ENCODE results near the gene ZNF823. TPM values are rescaled to one million over a fixed set of nuclear protein-coding genes. Genes with fewer than 3 reads are reported as not detected.

ZNF823 gene
- total RNA-seq, 1 donor from 2014 or later, result 3.3 TPM

- DNase-seq, result no peak
- no peaks in the 10 kb centered on the region for H3K27me3 ChIP-seq (ENCODE audit: low read depth)
- H3K4me3 ChIP-seq, result no peak overlapping the region
- peaks cover 40% of the 10 kb centered on the region for H3K9me3 ChIP-seq (replicated peaks)
- intact Hi-C loops (cut with micrococcal nuclease), result no loop called here
- H3K27ac ChIP-seq (replicated peaks), result no peak overlapping the region
- TF ChIP-seq, protein P1, sequence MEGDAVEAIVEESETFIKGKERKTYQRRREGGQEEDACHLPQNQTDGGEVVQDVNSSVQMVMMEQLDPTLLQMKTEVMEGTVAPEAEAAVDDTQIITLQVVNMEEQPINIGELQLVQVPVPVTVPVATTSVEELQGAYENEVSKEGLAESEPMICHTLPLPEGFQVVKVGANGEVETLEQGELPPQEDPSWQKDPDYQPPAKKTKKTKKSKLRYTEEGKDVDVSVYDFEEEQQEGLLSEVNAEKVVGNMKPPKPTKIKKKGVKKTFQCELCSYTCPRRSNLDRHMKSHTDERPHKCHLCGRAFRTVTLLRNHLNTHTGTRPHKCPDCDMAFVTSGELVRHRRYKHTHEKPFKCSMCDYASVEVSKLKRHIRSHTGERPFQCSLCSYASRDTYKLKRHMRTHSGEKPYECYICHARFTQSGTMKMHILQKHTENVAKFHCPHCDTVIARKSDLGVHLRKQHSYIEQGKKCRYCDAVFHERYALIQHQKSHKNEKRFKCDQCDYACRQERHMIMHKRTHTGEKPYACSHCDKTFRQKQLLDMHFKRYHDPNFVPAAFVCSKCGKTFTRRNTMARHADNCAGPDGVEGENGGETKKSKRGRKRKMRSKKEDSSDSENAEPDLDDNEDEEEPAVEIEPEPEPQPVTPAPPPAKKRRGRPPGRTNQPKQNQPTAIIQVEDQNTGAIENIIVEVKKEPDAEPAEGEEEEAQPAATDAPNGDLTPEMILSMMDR (IDR thresholded peaks at IDR 0.05; ENCODE audit: borderline replicate concordance), result no peak
- H3K4me1 ChIP-seq, result no peaks in the 10 kb centered on the region
- H3K36me3 ChIP-seq, result peaks cover 68% of the 10 kb centered on the region
Observed at GRCh38 chr19:11721681-11722080, 17.1 kb downstream of the ZNF823 start.

- intact Hi-C loops (cut with micrococcal nuclease), result no loop called here
- TF ChIP-seq, protein P1 (IDR thresholded peaks at IDR 0.05; ENCODE audit: borderline replicate concordance), result no peak
- Histone ChIP-seq H3K27ac (replicated peaks) (no peak overlapping the region), H3K4me1 (no peaks in the 10 kb centered on the region), H3K9me3 (replicated peaks) (no peaks in the 10 kb centered on the region), H3K36me3 (no peaks in the 10 kb centered on the region), H3K27me3 (ENCODE audit: low read depth) (no peaks in the 10 kb centered on the region), H3K4me3 (no peak overlapping the region)
- DNase-seq, result no peak
Observed at GRCh38 chr19:11710313-11710712, 28.4 kb downstream of the ZNF823 start.

GRCh38 chr19:11708457-11708856 lies 30.3 kb downstream of the ZNF823 start:
- TF ChIP-seq, protein P1 (IDR thresholded peaks at IDR 0.05; ENCODE audit: borderline replicate concordance), result no peak
- DNase-seq, result no peak
- H3K27ac ChIP-seq (replicated peaks), result no peak overlapping the region
- no peaks in the 10 kb centered on the region for H3K27me3 ChIP-seq (ENCODE audit: low read depth)
- H3K36me3 ChIP-seq, result no peaks in the 10 kb centered on the region
- no peak overlapping the region for H3K4me3 ChIP-seq
- no peaks in the 10 kb centered on the region for H3K9me3 ChIP-seq (replicated peaks)
- no peaks in the 10 kb centered on the region for H3K4me1 ChIP-seq
- intact Hi-C loops (cut with micrococcal nuclease), result no loop called here

GRCh38 chr19:11705474-11705873 lies 33.3 kb downstream of the ZNF823 start:
- intact Hi-C loops (cut with micrococcal nuclease), result no loop called here
- TF ChIP-seq, protein P1 (IDR thresholded peaks at IDR 0.05; ENCODE audit: borderline replicate concordance), result no peak
- H3K9me3 ChIP-seq (replicated peaks), result no peaks in the 10 kb centered on the region

GRCh38 chr19:11704626-11705025 lies 34.1 kb downstream of the ZNF823 start:
- H3K4me1 ChIP-seq, result no peaks in the 10 kb centered on the region
- H3K27me3 ChIP-seq (ENCODE audit: low read depth), result no peaks in the 10 kb centered on the region
- H3K27ac ChIP-seq (replicated peaks), result no peak overlapping the region
- no peaks in the 10 kb centered on the region for H3K36me3 ChIP-seq
- intact Hi-C loops (cut with micrococcal nuclease), result no loop called here
- TF ChIP-seq, protein P1 (IDR thresholded peaks at IDR 0.05; ENCODE audit: borderline replicate concordance), result no peak
- no peaks in the 10 kb centered on the region for H3K9me3 ChIP-seq (replicated peaks)
- no peak overlapping the region for H3K4me3 ChIP-seq
- DNase-seq, result no peak

More at GRCh38 chr19:11705474-11705873, 33.3 kb downstream of the ZNF823 start:
- Histone ChIP-seq H3K36me3 (no peaks in the 10 kb centered on the region), H3K27ac (replicated peaks) (no peak overlapping the region), H3K4me3 (no peak overlapping the region), H3K27me3 (ENCODE audit: low read depth) (no peaks in the 10 kb centered on the region), H3K4me1 (no peaks in the 10 kb centered on the region)
- DNase-seq, result no peak

All from left ventricle myocardium inferior (tissue), 1 donor.